GOT3 (cell line): ENCODE results near the gene AGRN.
"Not testable (repeated sequence)": the region's sequence is repeated elsewhere in the genome, so short reads cannot be mapped to it uniquely, and the experiment has no call there.

Experiments used
- DNase-seq: peaks from one replicate; lab custom pipeline; 2025; ENCODE audit warnings: mixed read lengths; lab: John Stamatoyannopoulos, UW

The AGRN gene

DNA sequence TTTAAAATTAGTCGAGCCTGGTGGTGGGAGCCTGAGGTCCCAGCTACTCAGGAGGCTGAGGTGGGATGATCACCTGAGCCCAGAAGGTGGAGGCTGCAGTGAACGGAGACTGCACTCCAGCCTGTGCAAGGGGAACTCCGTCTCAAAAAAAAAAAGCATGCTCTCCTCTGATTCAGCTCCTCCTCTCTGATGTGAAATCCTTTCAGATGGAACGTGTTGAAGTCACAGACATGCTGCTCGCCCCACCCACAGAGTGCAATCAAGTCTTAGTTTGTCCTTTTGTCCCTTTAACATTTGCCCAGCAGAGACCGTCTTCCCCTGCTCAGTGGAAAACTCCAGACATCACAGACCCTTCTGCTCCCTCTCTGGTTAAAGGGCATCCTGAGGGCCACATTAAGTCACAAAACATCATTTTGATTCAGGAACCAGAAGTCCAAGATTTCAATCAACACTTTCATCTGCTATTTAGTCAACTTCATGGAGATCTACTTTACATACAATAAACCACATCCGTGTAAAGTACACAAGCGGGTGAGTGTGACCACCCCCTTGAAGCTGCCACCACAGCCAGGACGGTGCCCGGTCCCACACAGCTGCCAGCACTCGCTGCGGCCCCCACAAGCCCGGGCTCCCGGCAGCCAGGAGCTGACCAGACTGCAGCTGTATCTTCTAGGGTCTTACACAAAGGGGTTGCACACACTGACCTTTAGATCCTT lies 73.1 kb downstream of the AGRN start:
- no peak for DNase-seq

GRCh38 chr1:1093610-1093943 lies 73.7 kb downstream of the AGRN start:
- DNase-seq = no peak

- no peak for DNase-seq
These were observed 75.1 kb downstream of the AGRN start for GRCh38 chr1:1094981-1095380.

GRCh38 chr1:1096136-1096535 lies 76.2 kb downstream of the AGRN start:
- DNase-seq = not testable (repeated sequence)

DNA sequence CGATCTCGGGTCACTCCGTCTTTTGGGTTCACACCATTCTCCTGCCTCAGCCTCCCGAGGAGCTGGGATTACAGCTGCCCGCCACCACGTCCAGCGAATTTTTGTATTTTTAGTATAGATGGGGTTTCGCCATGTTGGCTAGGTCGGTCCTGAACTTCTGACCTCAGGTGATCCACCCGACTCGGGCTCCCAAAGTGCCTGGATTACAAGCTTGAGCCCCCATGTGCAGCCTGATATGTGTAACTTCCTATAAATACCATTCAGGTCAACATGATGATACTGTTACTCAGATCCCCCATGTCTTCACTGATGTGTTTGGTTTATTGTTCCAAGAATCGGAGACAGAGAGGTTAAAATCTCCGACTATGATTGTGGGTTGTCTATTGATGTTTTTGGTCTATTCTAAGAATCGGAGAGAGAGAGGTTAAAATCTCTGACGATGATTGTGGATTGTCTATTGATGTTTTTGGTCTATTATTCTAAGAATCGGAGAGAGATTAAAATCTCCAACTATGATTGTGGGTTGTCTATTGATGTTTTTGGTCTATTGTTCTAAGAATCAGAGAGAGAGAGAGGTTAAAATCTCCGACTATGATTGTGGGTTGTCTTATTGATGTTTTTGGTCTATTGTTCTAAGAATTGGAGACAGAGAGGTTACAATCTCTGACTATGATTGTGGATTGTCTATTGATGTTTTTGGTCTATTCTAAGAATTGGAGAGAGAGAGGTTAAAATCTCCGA lies 78.9 kb downstream of the AGRN start:
- no peak for DNase-seq

DNA sequence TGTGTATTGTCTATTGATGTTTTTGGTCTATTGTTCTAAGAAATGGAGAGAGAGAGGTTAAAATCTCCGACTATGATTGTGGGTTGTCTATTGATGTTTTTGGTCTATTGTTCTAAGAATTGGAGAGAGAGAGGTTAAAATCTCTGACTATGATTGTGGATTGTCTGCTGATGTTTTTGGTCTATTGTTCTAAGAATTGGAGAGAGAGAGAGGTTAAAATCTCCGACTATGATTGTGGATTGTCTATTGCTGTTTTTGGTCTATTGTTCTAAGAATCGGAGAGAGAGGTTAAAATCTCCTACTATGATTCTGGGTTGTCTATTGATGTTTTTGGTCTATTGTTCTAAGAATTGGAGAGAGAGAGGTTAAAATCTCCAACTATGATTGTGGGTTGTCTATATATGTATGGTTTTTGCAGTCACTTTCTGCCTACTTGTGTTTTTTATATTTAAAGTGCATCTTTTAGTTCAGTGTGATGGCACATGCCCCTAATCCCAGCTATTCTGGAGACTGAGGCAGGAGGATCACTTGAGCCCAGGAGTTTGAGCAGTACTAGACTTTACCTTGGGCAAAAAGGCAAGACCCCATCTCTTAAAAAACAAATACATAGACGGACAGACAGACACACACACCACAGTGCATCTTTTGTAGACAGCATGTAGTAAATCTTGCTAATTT lies 79.7 kb downstream of the AGRN start:
- DNase-seq = no peak

DNA sequence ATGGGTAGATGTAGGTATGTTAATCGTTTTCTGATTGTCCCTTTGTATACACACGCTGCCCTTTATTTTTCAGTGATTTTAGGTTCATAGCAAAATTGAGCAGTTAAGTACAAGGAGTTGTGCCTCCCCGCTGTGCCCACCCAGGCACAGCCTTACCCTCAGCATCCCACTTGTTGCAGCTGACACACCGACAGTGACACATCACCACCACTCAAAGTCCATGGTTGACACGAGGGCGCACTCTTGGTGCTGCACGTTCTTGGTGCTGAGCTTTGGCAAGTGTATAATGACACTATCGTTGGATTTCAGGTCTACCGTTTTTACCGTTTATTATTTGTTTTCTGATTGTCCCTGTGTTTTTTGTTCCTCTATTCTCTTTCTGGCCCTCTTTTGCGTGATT lies 80.4 kb downstream of the AGRN start:
- DNase-seq = no peak

DNA sequence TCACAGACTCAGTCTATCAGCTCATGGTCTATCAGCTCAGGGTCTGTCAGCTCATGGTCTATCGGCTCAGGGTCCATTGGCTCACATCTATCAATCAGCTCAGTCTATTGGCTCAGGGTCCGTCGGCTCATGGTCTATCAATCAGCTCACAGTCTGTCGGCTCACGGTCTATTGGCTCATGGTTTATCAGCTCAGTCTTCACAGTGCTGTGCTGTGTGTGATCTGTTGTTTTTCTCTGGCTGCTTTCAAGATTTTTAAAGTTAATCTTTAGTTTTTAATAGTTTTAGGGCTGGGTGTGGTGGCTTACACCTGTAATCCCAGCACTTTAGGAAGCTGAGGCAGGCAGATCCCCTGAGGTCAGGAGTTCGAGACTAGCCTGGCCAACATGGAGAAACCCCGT lies 81.6 kb downstream of the AGRN start:
- no peak for DNase-seq

- DNase-seq = not testable (repeated sequence)
These were observed 84.2 kb downstream of the AGRN start for GRCh38 chr1:1104152-1104551.
